NCI-H2196 (cell line): ENCODE data around the gene MED10.
A peak's percentile ranks its signal among the peaks of the same experiment; 100 is the strongest.

ENCODE experiments used
- DNase-seq: peaks from one replicate; lab custom pipeline; 2025; ENCODE audit not compliant: unreplicated experiment; lab: John Stamatoyannopoulos, UW

The MED10 gene, protein sequence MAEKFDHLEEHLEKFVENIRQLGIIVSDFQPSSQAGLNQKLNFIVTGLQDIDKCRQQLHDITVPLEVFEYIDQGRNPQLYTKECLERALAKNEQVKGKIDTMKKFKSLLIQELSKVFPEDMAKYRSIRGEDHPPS

DNA sequence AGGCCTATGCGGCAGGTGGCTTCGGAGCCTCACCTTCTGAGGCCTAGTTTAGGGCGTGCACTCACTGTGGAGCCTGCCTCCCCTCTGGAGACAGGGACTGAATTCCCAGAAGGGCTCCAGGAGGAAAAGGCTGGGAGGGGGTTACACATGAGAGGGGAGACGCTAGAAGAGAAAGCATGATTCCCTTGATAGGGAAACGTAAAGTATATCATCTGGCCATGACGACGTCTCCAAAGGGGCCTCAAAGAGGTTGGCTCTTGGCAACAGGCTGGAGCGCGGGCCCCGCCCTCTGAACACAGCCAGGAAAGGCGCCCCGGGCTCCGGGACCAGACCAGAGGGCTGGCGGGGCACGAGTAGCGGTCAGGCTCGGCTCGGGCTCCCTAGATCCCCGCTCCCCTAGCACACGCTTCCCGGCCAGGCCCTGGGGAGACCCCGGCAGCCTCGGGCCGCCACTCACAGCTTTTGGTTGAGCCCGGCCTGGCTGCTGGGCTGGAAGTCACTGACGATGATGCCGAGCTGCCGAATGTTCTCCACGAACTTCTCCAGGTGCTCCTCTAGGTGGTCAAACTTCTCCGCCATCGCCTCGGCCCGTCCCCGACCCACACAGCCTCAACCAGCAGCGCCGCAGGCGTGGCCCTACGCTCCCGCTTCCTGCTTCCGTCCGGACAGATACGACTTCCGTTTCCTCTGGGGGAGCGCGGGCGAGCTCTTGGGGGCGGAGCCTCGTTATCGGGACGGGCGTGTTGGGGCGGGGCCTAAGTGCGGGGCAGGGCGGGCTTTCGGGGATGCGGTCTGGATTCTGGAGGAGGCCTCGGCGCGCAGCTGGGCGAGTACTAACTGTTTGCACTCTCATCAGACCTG, at the start of gene MED10:
Gene MED10 (minus strand): TSS at position 643 of the 861 bp plus-strand sequence. CDS start 64 bp downstream, at position 579.
- peak; percentile 92 for DNase-seq

DNA sequence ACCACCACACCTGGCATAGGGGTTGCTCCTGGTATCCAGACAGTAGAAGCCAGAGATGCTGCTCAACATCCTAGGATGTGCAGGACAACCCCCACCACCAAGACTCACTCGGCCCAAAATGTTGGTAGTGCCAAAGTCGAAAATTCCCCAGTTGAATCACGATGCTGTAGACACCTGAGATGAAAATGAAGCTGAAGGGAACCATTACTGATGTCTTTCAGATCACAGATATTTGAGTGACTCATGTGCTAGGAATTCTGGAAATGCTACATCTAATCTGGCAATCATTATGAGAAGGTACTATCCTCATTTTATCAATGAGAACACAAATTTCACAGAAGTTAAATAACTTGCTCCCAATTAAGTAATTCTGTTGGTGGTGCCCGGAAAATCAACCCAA, 49.3 kb upstream of the MED10 start:
- DNase-seq, result no peak

DNA sequence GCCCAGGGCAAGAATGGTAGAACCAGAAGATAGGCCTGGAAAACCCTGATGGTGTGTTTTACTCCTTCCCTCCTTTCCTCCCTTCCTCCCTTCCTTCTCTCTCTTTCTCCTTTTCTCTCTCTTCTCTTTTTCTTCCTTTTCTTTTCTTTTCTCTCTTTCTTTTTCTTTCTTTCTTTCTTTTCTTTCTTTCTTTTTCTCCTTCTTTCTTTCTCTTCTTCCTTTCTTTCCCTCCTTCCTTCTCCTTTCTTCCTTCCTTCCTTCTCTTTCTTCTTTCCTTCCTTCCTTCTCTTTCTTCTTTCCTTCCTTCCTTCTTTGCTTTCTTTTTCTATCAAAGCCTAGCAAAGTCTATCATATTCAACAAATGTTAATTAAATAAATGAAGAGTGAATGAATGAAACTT, 46.4 kb upstream of the MED10 start:
- DNase-seq, result no peak

DNA sequence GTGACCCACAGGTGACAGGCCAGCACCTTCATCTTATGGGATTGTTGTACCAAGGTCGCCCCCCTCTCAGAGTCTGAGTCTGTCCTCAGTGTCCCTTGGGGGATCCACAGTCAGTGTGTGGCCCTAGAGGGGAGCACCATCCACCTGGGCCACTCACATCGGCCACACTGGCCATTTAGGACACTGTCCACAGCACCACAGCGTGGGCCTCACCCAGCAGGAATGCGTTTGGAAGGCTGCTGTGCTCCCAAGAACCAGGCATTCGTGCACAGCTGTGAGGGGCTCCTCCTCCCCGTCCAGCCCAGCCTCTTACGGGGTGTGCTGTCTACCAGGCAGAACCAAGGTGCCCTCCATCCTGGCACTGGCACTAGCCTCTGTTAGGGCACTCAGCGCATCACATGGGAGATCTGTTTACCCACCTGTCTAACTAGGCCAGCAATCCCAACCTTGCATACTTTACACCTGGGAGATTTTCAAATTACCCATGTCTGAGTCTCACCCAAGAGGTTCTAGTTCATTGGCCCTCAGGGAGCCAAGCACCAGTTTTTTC, 45.8 kb upstream of the MED10 start:
- peak; percentile 39 for DNase-seq

DNA sequence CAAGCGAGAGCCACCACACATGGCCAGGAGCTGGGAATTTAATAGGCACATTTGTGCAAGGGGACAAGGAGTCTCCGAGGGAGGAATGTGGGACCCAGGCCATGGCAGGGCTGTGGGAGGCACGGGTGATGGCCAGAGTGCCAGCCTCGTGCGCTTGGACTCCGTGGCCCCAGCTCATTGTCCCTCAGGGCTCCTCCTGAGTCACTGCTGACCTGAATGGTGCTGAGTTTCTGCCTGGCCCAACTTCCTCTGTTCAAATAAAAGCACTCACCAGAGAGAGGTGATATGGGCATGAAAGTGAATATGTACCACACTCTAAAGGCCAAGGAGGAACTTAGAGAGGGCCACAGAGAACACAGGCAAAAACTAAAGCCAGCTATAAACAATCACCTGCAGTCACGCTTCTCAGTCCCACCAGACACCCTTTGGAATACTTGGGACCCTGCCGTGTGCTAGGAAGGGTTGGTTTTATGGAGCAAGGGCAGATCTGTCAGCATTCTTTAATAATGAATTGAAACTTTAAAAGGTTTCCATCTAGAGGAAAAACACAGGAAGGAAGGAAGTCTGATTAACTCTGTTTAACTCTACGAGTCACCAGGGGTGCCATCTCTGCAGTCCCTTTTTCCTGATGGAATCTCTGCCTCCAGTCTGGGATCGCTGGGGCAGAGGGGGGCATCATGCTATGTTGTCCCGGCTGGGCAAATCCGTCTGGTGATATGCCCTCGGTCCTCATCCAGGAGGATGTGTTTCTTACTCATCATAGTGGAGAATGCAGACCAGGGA, 45.2 kb upstream of the MED10 start:
- no peak for DNase-seq

DNA sequence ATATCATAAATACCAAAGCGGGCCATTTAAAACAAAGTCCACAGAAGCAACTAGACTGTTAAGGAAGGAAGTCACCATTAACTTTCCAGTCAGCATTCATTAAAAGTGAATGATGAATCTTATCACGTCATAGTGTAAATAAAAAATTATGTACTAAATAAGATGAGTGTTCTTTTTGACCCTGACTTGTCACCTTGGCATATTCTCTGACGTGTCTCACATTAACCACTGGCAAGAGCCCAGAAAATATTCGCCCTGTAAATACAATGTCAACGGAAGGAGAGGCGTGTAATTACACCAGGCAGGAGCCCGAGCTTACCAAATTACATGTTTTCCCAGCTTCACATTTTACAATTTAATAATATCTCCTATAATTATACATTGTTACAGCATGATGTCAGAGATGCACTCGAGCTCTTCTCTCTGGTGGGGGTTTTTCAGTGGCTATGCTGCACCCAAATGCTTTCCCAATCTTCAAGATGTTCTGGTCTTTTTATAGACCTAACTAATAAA, 41.0 kb upstream of the MED10 start:
- peak; percentile 72 for DNase-seq

DNA sequence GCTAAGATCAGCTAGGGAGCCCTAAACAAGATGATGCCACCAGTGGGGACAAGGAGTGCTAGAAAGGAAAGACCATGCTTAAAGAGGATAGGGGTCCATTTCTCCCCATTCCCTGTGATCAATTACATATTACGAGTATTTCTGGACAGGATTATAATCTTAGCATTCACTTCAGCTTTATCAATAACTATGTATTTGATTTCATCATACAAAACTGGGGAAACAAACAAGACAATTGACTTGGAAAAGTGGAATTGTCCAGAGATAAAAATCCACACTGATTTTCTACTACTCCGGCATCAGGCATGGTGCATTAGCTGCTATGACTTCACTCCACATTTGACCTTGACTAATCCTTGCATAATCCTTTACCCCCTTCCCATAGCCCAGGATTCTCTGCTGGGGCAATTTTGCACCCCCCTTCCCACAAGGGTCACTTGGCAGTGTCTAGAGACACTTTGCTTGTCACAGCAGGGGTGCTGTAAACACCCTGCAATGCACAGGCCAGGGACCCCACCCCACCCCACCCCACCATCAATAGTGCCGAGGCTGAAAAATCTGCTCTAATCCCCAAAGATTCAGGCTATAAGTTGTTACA, 40.4 kb upstream of the MED10 start:
- no peak for DNase-seq

DNA sequence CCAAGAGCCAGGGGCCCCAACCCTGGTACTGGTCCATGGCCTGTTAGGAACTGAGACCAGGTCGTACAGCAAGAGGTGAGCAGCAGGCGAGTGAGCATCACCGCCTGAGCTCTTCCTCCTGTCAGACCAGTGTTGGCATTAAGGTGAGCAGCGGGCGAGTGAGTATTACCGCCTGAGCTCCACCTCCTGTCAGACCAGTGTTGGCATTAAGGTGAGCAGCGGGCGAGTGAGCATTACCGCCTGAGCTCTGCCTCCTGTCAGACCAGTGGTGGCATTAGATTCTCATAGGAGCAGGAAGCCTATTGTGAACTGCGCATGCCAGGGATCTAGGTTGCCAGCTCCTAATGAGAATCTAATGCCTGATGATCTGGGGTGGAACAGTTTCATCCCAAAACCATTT, 39.3 kb upstream of the MED10 start:
- DNase-seq, result no peak

DNA sequence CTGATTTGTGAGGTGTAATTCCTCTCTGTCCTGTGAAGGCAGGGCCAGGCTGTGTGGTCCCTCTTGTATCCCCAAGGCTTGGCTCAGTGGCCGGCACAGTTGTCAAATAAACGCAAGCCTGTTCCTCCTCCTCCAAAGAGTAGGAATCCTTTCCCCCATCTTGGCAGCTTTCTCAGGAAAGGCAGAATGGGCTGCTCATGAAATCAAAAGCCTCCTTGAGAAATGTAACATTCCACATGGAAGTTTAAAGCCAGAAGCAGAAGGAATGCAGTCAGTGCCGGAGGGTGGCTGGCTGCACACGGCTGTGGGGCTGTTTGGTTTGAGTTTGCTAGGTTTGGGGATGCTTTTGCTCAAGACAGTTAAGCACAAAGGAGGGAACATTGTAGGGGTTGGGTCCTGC, 34.5 kb upstream of the MED10 start:
- DNase-seq, result no peak

DNA sequence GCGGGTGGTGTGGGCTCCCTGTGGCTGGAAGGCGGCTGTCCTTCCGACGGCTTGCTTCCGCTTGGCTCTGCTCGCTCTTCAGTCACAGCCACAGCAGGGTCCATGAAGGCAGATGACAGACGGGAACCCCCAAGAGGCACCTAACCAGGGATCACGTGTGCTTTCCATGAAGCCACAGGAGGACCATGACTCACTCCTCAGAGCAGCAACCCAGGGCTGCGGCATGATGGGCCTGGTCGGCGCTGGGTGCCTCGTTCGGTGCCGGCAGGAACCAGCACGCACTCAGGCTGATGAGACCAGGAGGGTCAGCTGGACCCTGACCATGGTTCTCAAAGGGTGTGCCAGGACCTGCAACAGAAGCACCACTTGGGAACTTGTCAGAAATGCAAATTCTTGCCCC, 32.8 kb upstream of the MED10 start:
- DNase-seq, result no peak

DNA sequence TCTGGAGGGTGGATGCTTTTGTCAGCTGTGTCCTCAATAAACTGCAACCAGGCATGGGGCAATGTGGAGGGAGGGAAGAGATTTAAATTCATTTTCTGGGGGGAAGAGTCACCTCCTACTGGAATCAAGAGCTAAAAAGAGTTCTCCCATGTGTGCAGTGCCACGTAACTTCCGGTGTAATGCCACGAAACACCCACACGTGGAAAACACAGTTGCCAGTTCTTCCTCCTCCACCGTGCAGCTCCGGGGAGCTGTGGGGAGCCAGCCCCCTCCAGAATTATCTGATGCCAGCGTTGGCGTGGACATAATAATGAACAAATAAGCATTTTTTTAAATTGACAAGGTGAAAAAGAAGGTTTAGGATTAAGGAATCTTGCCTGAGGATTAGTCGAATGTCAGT, 32.1 kb upstream of the MED10 start:
- DNase-seq, result no peak

DNA sequence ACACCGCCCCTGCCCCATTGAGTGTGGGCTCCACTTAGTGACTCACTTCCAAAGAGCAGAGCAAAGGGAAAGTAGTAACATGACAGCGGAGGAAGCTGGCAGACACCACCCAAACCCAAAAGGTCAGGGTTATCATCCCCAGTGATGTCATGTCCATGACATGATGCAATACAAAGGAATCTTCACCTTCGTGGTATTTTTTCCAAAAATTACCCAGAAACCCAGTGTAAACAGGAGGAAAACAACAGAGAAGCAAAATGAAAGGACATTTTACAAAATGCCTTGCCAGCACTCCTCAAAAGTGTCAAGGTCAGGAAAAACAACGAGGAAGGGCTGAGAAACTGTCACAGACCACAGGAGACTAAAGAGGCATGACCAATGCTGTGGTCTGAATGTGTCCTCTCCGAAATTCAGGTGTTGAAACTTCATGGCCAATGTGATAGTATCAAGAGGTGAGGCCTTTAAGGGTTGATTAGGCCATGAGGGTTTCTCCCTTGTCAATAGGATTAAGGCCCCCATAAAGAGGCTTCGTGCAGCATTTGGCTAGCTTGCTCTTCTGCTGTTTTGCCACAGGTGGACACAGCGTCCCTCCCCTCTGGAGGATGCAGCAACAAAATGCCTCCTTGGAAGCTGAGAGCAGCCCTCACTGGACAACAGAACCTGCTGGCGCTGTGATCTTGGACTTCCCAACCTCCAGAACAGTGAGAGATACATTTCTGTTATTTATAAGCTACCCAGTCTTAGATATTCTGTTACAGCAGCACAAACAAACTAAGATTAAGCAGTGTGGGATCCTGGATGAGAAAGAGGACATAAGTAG, 30.5 kb upstream of the MED10 start:
- no peak for DNase-seq

DNA sequence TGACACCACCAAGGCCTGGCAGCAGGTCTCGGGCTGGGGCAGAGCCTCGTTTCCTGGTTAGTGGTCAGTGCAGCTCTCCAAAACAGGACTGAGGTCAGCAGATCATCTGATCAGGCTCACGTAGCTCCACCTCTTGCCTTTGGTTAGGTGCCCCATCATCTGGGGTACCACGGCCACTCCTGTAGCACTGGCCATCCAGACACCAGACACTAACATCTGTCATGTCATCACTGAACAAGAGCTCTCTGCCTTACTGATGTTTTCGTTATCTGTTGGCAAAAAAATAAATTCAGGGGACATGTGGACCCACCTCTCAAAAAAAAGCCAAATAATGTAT, 29.9 kb upstream of the MED10 start:
- no peak for DNase-seq

DNA sequence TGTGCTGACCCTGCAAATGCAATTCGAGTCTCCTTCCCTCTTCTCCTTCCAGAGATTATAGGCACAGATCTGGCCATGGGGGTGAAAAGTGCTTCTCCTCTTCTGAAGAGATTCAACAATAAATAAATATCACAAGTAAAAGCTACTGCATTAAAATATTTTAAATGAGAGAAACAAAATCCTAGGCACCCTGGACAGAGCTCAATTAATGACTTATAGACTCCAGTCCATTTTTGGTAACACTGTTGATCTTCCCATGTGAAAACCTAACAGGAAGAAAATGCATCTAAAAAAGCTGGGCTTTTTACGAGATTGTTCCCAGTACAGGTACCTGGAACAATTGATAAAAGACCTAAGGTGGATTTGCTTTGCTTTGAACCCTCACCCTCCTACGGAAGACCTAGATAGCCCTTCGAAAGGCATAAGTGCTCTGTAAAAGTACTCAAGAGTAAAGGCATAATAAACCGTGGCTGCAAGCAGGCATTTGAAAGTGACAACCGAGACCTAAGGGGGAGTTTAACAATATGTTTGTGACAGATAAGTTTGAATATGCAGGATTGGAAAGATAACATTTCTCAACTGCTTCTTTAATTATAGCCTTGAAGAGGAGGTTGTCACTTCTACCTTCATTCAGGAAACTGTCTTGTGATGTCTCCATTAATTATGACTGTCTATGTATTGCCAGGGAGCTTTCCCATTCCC, 29.4 kb upstream of the MED10 start:
- DNase-seq, result no peak

DNA sequence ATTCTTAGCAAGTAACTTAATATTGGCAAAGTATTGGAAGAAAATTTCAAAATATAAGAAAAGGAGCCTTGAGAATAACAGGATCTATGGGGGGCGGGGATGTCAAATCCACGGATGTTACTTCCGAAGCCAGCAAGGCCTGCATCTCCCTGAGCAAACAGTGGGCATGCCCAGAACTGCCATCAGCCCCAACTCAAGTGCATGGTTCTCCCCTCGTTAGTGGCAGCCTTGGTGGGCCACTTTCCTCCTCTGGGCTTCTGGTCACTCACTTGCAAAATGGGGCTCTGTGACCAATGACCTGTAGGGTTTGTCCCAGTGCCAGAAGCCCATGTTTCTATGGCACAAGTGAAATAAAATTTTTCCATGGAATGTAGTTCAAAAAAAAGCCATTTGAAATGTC, 27.2 kb upstream of the MED10 start:
- DNase-seq, result no peak

DNA sequence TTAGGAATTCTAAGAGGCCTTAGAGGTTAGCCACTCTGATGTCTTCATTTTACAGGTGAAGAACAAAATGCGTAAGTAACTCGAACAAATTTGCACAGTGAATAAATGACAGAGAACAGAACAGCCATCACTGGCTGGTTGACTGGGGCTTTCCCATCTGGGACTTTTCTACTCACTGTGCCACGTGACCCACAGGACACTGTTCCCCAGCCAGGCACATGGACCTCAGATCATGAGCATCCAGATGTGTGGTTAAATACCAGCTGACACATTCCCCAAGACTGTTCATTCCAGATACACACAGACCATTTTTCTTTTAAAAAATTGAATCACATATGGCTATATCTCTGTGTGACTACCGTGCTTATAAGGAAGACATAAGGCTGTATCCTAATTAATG, 25.8 kb upstream of the MED10 start:
- no peak for DNase-seq

DNA sequence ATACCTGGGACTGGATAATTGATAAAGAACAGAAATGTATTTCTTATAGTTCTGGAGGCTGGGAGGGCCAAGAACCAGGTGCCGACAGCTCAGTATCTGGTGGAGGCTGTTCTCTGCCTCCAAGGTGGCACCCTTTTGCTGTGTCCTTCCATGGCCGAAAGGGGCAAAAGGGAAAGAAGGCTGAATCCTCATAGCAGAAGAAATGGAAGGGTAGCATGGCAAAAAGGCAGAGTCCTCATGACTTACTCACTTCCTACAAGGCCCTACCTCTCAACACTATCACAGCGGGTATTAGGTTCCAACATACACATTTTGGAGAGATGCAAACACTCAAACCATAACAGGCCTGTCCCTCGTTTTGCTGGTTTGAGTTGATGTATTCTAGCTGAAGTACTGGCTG, 25.1 kb upstream of the MED10 start:
- no peak for DNase-seq

DNA sequence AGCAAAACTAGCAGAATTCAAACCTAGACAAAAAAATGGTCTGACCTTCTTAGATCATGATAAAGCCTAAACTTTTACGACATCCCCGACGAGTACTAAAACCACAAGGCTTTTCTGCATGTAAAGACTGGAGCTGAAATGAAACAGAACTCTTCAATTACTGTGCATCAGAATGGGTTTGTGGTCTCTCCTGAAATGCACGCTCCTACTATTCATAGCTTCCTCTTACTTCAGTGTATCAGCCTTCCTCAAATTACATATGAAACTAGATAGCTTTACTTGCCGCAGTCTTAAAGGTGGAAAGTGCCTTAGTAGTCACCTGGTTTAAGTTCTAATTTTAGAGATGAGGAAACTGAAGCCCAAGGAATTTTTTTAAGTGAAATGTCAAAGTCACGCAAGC, 24.6 kb upstream of the MED10 start:
- DNase-seq, result no peak

DNA sequence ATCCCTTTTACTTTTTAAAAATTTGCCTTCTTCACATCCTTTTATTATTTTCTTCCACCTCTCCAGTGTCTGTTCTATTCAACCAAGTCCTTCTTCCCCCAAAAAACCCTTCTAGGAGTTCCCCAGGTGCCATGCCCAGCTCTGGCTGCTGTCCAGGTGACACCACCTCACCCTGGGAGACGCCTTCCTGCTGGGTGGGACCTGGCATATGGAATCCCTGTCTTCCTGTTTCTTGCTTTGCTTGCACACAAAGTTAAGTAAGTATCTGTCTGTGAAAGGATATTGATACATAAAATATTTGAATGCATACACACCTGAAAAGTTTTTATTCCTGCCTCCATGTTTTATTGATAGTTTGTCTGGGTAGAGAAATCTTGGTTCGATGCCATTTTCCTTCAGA, 23.1 kb upstream of the MED10 start:
- no peak for DNase-seq
